WTC11 (cell line): ENCODE measurements around the gene MAGI2. TPM values are rescaled to one million over a fixed set of nuclear protein-coding genes. Genes with fewer than 3 reads are reported as not detected.
A peak's percentile ranks its signal among the peaks of the same experiment; 100 is the strongest.

Experiments
- ATAC-seq: fragments of 200-7000 bp; cut with Tn5 transposase; 2 replicates; pipeline ENCODE4 v1.10.0; 2021; ENCODE audit warnings: mild to moderate bottlenecking, moderate library complexity
- CTCF ChIA-PET: fragments of 300-600 bp; sonication (Branson Sonifier 250); formaldehyde crosslinking; loops from one replicate; lab custom pipeline; 2021; ENCODE audit warnings: antibody characterized with exemption; lab: Charles Lee
- POLR2A ChIA-PET: fragments of 350-600 bp; sonication (Branson Sonifier 250); formaldehyde crosslinking; loops from one replicate; lab custom pipeline; 2021; ENCODE audit warnings: antibody characterized with exemption; lab: Charles Lee
- DNase-seq: peaks from one replicate; pipeline ENCODE4 v3.0.0; 2021; ENCODE audit warnings: low spot score
- H3K27ac Mint-ChIP-seq: 2 replicates; pipeline ENCODE4 v1.8.0; 2021; ENCODE audit warnings: mixed read lengths
- H3K27me3 Mint-ChIP-seq: 2 replicates; pipeline ENCODE4 v1.8.0; 2021; ENCODE audit warnings: low read depth, mild to moderate bottlenecking, moderate library complexity, mixed read lengths
- H3K36me3 Mint-ChIP-seq: 2 replicates; pipeline ENCODE4 v1.8.0; 2021; ENCODE audit warnings: mixed read lengths
- H3K4me1 Mint-ChIP-seq: 2 replicates; pipeline ENCODE4 v1.8.0; 2022; ENCODE audit warnings: mixed read lengths
- H3K4me3 Mint-ChIP-seq: 2 replicates; pipeline ENCODE4 v1.8.0; 2021; ENCODE audit warnings: mild to moderate bottlenecking, moderate library complexity, mixed read lengths
- H3K9me3 Mint-ChIP-seq: 2 replicates; pipeline ENCODE4 v1.8.0; 2021; ENCODE audit warnings: mixed read lengths
- ATF1 ChIP-seq: sonication (generic); formaldehyde crosslinking; IDR thresholded peaks from 2 replicates; pipeline ENCODE4 v1.8.1; 2023; ENCODE audit warnings: mild to moderate bottlenecking, moderate library complexity, missing genetic modification reagents
- CBFB ChIP-seq: sonication (generic); formaldehyde crosslinking; IDR thresholded peaks from 2 replicates; pipeline ENCODE4 v1.8.1; 2022; ENCODE audit warnings: mild to moderate bottlenecking, low read depth, missing genetic modification reagents
- CREM ChIP-seq: sonication (generic); formaldehyde crosslinking; IDR thresholded peaks from 2 replicates; pipeline ENCODE4 v1.8.1; 2022; ENCODE audit warnings: mild to moderate bottlenecking, missing genetic modification reagents, moderate library complexity
- ETV6 ChIP-seq: sonication (generic); formaldehyde crosslinking; IDR thresholded peaks from 2 replicates; pipeline ENCODE4 v1.8.1; 2022; ENCODE audit warnings: mild to moderate bottlenecking, missing genetic modification reagents
- FOXJ3 ChIP-seq: sonication (generic); formaldehyde crosslinking; IDR thresholded peaks from 2 replicates; pipeline ENCODE4 v1.9.0; 2021; ENCODE audit warnings: missing genetic modification reagents, mild to moderate bottlenecking, borderline replicate concordance
- GRHL2 ChIP-seq: fragments of 250-450 bp; sonication (Bioruptor Pico); IDR thresholded peaks from 2 replicates; pipeline ENCODE4 v1.8.0; 2022; ENCODE audit warnings: mild to moderate bottlenecking, moderate library complexity; ENCODE audit not compliant: insufficient replicate concordance, severe bottlenecking
- IRF2 ChIP-seq: sonication (generic); formaldehyde crosslinking; IDR thresholded peaks from 2 replicates; pipeline ENCODE4 v1.8.0; 2022; ENCODE audit warnings: low read depth, missing genetic modification reagents, borderline replicate concordance
- JAZF1 ChIP-seq: fragments of 250-450 bp; sonication (Bioruptor Pico); IDR thresholded peaks from 2 replicates; pipeline ENCODE4 v1.9.0; 2021; ENCODE audit warnings: moderate library complexity, mild to moderate bottlenecking, inconsistent platforms
- JUN ChIP-seq: sonication (generic); formaldehyde crosslinking; IDR thresholded peaks from 2 replicates; pipeline ENCODE4 v1.8.0; 2023; ENCODE audit warnings: mild to moderate bottlenecking, missing genetic modification reagents
- NR1H2 ChIP-seq: sonication (generic); formaldehyde crosslinking; IDR thresholded peaks from 2 replicates; pipeline ENCODE4 v1.9.0; 2021; ENCODE audit warnings: mild to moderate bottlenecking, moderate library complexity, missing genetic modification reagents
- NR3C1 ChIP-seq: sonication (generic); formaldehyde crosslinking; conservative IDR thresholded peaks from 2 replicates; pipeline ENCODE4 v1.8.1; 2023; ENCODE audit warnings: low read depth, mild to moderate bottlenecking, missing genetic modification reagents
- PRRX2 ChIP-seq: fragments of 250-450 bp; sonication (Bioruptor Pico); IDR thresholded peaks from 2 replicates; pipeline ENCODE4 v1.8.0; 2021; ENCODE audit warnings: mild to moderate bottlenecking
- TEAD1 ChIP-seq: sonication (generic); formaldehyde crosslinking; IDR thresholded peaks from 2 replicates; pipeline ENCODE4 v1.8.0; 2022; ENCODE audit warnings: mild to moderate bottlenecking, missing genetic modification reagents
- ZNF138 ChIP-seq: sonication (generic); formaldehyde crosslinking; conservative IDR thresholded peaks from 2 replicates; pipeline ENCODE4 v1.8.1; 2022; ENCODE audit warnings: mild to moderate bottlenecking, moderate library complexity, missing genetic modification reagents
- ZNF232 ChIP-seq: sonication (generic); formaldehyde crosslinking; IDR thresholded peaks from 2 replicates; pipeline ENCODE4 v1.8.0; 2022; ENCODE audit warnings: mild to moderate bottlenecking, missing genetic modification reagents
- ZNF396 ChIP-seq: fragments of 250-450 bp; sonication (Bioruptor Pico); IDR thresholded peaks from 2 replicates; pipeline ENCODE4 v1.8.0; 2021; ENCODE audit warnings: mild to moderate bottlenecking, moderate library complexity, borderline replicate concordance
- ZNF423 ChIP-seq: fragments of 250-450 bp; sonication (Bioruptor Pico); IDR thresholded peaks from 2 replicates; pipeline ENCODE4 v2.1.2; 2022; ENCODE audit warnings: mild to moderate bottlenecking, moderate library complexity
- total RNA-seq: library from RNA; stranded (reverse); gene quantifications from 3 replicates; pipeline ENCODE4 v1.2.3, GENCODE V29; 2021
- TF ChIP-seq, protein P1 (sequence below): sonication (generic); formaldehyde crosslinking; IDR thresholded peaks from 2 replicates; pipeline ENCODE4 v1.8.1; 2022; ENCODE audit warnings: low read depth, mild to moderate bottlenecking, moderate library complexity, missing genetic modification reagents, borderline replicate concordance
- TF ChIP-seq, protein P2 (sequence below): sonication (generic); formaldehyde crosslinking; IDR thresholded peaks from 2 replicates; pipeline ENCODE4 v1.8.0; 2023; ENCODE audit warnings: missing genetic modification reagents, mild to moderate bottlenecking, borderline replicate concordance
- TF ChIP-seq, protein P3 (sequence below): sonication (generic); formaldehyde crosslinking; IDR thresholded peaks from 2 replicates; pipeline ENCODE4 v1.8.0; 2023; ENCODE audit warnings: missing genetic modification reagents
- TF ChIP-seq, protein P4 (sequence below): sonication (generic); formaldehyde crosslinking; IDR thresholded peaks from 2 replicates; pipeline ENCODE4 v1.8.0; 2022; ENCODE audit warnings: mild to moderate bottlenecking, missing genetic modification reagents

Gene MAGI2
- total RNA-seq, 1 experiment from 2014 or later, result 26.6 TPM

DNA sequence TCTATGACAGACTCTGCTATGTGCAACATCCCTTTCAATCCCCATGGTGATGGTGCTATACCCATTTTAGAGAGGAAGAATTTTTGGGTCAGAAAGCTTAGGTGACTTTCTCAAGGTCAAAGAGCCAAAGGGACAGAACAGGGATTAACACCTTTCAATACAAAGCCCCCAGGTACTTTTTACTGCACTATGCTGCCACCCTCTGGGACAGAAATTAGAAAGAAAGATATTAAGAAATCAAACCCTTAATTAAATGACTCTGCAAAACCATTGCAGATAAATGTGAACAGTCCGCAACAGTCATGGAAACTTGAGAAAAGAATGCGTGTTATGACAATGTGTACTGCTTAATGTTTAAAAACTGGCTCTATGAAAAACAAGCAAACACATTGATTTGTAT lies 673.7 kb downstream of the MAGI2 start (continued):
- TF ChIP-seq, protein P1, sequence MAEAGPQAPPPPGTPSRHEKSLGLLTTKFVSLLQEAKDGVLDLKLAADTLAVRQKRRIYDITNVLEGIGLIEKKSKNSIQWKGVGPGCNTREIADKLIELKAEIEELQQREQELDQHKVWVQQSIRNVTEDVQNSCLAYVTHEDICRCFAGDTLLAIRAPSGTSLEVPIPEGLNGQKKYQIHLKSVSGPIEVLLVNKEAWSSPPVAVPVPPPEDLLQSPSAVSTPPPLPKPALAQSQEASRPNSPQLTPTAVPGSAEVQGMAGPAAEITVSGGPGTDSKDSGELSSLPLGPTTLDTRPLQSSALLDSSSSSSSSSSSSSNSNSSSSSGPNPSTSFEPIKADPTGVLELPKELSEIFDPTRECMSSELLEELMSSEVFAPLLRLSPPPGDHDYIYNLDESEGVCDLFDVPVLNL, result no peak
- TF ChIP-seq NR3C1 (no peak), GRHL2 (CRISPR knock-in tag) (no peak), JUN (no peak), ZNF423 (CRISPR knock-in tag) (no peak), ETV6 (CRISPR knock-in tag) (no peak), CREM (no peak), ZNF138 (CRISPR knock-in tag) (no peak), TEAD1 (CRISPR knock-in tag) (no peak), IRF2 (no peak), JAZF1 (CRISPR knock-in tag) (no peak), ZNF396 (no peak)
- TF ChIP-seq, all 79 proteins: peak for 0

DNA sequence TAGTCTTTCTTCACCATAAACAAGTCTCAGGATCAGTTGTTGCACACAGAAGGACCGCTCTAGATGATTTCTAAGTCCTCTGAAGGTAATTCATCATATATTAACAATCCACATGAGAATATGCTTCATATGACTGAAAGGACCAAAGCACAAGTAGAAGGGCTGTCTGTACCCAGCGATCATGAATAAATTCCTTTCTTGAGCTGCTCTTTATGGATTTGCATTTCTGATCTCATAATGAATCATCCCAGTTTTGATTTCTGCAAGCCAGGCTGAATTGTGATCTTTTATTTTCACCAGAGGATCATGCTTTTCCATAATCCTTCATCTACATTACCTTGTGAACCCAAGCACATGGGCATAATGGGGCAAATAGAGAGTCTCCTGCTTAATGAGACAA lies 675.6 kb downstream of the MAGI2 start:
- no peaks in the 10 kb centered on the region for H3K9me3 Mint-ChIP-seq
- no peak overlapping the region for H3K4me3 Mint-ChIP-seq
- H3K27ac Mint-ChIP-seq, result no peak overlapping the region
- peaks cover 22% of the 10 kb centered on the region for H3K4me1 Mint-ChIP-seq
- no peak for TF ChIP-seq GRHL2 (CRISPR knock-in tag)
- TF ChIP-seq, protein P2, sequence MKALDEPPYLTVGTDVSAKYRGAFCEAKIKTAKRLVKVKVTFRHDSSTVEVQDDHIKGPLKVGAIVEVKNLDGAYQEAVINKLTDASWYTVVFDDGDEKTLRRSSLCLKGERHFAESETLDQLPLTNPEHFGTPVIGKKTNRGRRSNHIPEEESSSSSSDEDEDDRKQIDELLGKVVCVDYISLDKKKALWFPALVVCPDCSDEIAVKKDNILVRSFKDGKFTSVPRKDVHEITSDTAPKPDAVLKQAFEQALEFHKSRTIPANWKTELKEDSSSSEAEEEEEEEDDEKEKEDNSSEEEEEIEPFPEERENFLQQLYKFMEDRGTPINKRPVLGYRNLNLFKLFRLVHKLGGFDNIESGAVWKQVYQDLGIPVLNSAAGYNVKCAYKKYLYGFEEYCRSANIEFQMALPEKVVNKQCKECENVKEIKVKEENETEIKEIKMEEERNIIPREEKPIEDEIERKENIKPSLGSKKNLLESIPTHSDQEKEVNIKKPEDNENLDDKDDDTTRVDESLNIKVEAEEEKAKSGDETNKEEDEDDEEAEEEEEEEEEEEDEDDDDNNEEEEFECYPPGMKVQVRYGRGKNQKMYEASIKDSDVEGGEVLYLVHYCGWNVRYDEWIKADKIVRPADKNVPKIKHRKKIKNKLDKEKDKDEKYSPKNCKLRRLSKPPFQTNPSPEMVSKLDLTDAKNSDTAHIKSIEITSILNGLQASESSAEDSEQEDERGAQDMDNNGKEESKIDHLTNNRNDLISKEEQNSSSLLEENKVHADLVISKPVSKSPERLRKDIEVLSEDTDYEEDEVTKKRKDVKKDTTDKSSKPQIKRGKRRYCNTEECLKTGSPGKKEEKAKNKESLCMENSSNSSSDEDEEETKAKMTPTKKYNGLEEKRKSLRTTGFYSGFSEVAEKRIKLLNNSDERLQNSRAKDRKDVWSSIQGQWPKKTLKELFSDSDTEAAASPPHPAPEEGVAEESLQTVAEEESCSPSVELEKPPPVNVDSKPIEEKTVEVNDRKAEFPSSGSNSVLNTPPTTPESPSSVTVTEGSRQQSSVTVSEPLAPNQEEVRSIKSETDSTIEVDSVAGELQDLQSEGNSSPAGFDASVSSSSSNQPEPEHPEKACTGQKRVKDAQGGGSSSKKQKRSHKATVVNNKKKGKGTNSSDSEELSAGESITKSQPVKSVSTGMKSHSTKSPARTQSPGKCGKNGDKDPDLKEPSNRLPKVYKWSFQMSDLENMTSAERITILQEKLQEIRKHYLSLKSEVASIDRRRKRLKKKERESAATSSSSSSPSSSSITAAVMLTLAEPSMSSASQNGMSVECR (CRISPR knock-in tag), result no peak
- TF ChIP-seq ZNF232 (CRISPR knock-in tag), result no peak
- no peak for TF ChIP-seq FOXJ3 (CRISPR knock-in tag)
- no peak for TF ChIP-seq ATF1
- ATAC-seq, result no peak
- H3K36me3 Mint-ChIP-seq, result no peaks in the 10 kb centered on the region
- POLR2A ChIA-PET, result no interaction called here
- H3K27me3 Mint-ChIP-seq, result no peaks in the 10 kb centered on the region
- CTCF ChIA-PET, result no interaction called here
- DNase-seq, result no peak

DNA sequence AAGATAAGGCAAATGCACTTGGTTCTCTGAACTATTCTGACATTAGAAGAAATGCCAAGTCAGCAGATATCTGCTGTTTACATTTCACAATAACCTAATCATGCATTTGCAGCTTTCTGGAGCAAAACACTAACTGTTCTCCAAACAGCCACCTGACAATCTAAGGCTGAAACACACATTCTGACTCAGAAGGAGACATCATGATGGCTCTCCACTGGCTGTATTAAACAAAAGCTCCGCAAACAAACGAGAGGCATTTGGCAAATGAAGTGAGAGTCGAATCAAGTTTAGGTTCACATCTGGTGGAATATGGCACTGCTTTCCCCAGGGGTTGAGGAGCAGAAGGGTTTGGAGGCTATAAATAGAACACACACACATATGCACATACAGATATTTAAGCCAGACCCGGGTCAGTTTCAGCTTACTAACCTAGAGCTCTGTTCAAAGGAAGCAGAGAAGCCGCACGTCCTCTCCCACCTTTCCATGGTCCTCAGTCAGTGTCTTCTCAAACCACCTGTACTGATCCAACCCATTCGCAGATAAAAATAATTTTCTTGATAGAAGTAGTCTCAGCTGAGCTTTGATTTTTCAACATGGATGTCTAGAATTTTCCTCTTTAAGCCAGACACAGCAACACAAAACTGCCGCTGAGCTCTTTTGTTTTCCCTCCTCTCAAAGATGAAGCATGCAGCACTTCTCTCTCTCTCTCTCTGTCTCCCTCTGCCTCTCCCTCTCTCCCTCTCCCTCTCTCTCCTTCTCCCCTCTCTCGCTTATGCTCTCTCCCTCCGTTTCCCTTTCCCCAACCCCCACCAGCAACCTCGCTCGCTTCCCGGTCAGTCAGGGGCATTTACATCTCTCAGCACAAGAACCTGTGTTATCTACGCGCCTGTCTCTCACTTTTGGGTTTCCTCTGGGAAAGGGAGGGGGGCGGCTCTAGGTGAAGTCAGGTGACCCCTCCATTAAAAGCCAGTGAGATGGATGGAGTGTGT lies 682.8 kb downstream of the MAGI2 start:
- ChIA-PET POLR2A (interaction anchor here (1.5 kb wide), 1 partner anchor 192 kb away, joined by 4 read pairs; no protein-coding TSS in a partner anchor), CTCF (interaction anchor here (0.7 to 1.0 kb wide), 2 partner anchors 11 to 236 kb away, joined by 3 to 4 read pairs; no protein-coding TSS in a partner anchor)
- peak; percentile 92 for ATAC-seq
- peak overlapping the region; percentile 95 for H3K27ac Mint-ChIP-seq
- DNase-seq, result peak; percentile 66
- no peaks in the 10 kb centered on the region for H3K9me3 Mint-ChIP-seq
- H3K27me3 Mint-ChIP-seq, result no peaks in the 10 kb centered on the region
- H3K36me3 Mint-ChIP-seq, result no peaks in the 10 kb centered on the region
- H3K4me1 Mint-ChIP-seq, result peaks cover 26% of the 10 kb centered on the region
- no peak overlapping the region for H3K4me3 Mint-ChIP-seq
- TF ChIP-seq CBFB (CRISPR knock-in tag) (no peak), NR1H2 (CRISPR knock-in tag) (no peak), TEAD1 (CRISPR knock-in tag) (peak; percentile 65; the same call in 1 of the 2 replicates), ZNF423 (CRISPR knock-in tag) (no peak), PRRX2 (CRISPR knock-in tag) (no peak), ETV6 (CRISPR knock-in tag) (peak; percentile 3; the same call in 1 of the 2 replicates)
- TF ChIP-seq, protein P3, sequence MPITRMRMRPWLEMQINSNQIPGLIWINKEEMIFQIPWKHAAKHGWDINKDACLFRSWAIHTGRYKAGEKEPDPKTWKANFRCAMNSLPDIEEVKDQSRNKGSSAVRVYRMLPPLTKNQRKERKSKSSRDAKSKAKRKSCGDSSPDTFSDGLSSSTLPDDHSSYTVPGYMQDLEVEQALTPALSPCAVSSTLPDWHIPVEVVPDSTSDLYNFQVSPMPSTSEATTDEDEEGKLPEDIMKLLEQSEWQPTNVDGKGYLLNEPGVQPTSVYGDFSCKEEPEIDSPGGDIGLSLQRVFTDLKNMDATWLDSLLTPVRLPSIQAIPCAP (CRISPR knock-in tag), result no peak
- TF ChIP-seq, protein P4, sequence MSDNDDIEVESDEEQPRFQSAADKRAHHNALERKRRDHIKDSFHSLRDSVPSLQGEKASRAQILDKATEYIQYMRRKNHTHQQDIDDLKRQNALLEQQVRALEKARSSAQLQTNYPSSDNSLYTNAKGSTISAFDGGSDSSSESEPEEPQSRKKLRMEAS (CRISPR knock-in tag), result 0 out of 2 replicates have a peak, but pooled peaks have one; percentile 25
- TF ChIP-seq, protein P2 (CRISPR knock-in tag), result no peak
